ENCODE measurements around the gene RAB11B.
"Not testable (repeated sequence)": the region's sequence is repeated elsewhere in the genome, so short reads cannot be mapped to it uniquely, and the experiment has no call there.

Gene RAB11B

GRCh38 chr19:8393871-8394250 lies 3.7 kb downstream of the RAB11B start:
- no peak for DNase-seq (ENCODE audit: low read depth)

DNA sequence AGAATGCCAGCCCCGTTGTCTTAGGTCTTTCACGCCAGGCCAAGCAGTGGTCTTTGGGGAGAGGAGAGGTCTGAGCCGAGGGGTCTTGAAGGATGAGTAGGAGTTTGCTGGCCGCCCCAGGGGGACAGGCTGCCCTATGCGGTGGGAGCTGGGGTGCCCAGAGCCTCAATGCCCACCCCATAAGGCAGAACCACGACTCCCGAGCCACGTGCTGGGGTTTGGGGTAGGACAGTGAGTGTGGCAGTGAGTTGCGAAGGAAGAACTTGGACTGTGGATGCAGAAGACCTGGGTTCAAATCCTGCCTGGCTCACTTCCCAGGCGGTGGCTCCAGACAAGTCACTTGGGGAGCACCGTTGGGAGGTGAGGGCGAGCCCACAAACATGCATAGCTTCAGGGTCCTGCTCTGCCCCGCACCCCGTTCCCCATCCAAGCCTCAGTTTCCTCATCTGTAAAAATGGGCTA lies 5.5 kb downstream of the RAB11B start:
- DNase-seq (ENCODE audit: low read depth), result no peak

GRCh38 chr19:8396185-8396562 lies 6.0 kb downstream of the RAB11B start:
- DNase-seq (ENCODE audit: low read depth), result no peak

DNA sequence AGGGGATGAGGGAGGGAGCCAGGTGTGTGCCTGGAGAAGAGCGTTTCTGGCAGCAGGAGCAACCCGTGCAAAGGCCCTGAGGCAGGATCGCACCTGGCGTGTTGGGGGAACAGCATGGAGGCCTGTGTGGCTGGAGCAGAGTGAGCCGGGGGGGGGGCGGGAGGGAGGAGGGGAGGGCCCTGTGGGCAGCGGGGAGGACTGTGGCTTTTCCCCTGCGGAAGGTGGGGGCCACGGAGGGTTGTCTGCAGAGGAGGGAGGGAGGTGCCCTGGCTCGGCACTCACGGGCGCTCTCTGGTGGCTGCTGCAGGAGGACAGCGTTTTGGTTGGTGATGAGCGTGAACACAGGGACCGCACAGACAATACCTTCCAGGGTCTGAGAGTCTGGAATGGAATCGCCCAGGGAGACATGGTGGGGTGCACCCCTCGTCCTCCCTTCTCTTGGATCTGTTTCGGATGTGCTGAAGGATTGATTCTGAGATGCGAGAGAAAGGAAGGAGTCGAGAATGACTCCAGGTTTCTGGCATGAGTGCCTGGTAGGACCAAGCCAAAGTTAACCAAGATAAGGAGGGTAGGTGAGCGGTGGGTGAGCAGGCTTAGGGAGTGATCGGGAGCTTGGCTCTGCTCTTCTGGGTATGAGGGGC lies 6.5 kb downstream of the RAB11B start:
- no peak for DNase-seq (ENCODE audit: low read depth)

DNA sequence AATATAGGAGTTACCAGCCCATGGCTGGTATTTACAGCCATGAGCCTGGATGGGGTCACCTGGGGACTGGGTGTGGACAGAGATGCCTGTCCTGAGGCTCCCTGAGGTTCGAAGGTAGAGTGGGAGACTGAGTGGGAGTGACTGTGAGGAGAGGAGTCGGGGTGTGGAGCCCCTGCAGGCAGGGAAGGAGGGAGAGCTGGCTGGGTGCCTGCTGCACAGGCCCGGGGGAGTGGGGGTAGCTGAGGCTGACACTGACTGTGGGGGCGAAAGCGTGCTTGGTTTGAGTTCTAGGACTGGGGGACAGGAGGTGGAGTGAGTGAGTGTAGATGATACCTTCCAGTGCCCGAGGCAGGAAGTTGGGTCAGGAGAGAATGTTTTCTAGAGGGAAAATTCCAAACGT lies 7.1 kb downstream of the RAB11B start:
- DNase-seq (ENCODE audit: low read depth), result no peak

DNA sequence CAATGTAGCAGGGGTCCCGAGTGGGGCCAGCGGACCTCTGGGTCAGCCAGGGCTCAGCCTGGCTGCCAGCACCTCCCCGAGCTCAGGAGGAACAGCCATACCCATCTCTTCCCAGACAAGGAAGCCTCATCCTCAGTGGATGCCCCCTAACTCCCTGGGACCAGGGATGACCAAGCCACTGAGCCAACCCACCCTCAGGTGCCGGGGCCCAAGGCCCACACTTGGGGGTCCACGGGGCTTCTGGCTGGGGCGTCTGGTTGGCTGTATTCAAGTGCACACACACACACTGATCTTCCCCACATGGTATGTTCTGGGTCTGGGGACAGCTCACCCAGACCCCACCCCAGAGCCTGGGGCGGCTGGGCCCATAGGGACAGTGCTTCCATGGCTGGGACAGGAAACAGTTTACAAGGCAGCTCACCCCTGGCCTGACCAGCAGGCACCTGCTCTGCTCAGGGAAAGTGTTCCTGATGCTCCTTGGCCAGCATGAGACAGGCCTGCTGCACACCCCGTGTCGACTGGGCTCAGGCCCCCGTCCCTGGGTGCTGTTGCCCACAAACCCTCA lies 7.7 kb downstream of the RAB11B start:
- DNase-seq (ENCODE audit: low read depth), result no peak

- DNase-seq (ENCODE audit: low read depth), result no peak
Measured at GRCh38 chr19:8398311-8398771, 8.2 kb downstream of the RAB11B start.

DNA sequence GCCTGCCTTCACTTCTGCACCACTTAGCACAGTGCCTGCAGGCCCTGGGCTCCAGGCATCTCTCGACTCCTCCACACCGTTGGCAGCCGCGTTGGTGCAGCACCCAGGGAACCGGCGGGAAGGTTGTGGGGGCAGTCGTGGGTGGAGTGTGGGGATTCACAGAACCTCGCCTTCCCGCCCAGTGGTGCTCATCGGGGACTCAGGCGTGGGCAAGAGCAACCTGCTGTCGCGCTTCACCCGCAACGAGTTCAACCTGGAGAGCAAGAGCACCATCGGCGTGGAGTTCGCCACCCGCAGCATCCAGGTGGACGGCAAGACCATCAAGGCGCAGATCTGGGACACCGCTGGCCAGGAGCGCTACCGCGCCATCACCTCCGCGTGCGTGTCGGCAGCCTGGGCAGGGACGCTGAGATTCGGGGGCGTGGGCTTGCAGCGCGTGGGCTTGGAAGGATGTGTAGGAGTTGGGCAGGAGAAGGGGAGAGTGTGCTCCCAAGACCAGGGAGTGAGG lies 9.6 kb downstream of the RAB11B start:
- no peak for DNase-seq (ENCODE audit: low read depth)

GRCh38 chr19:8401981-8402411 lies 11.8 kb downstream of the RAB11B start:
- DNase-seq (ENCODE audit: low read depth), result no peak

DNA sequence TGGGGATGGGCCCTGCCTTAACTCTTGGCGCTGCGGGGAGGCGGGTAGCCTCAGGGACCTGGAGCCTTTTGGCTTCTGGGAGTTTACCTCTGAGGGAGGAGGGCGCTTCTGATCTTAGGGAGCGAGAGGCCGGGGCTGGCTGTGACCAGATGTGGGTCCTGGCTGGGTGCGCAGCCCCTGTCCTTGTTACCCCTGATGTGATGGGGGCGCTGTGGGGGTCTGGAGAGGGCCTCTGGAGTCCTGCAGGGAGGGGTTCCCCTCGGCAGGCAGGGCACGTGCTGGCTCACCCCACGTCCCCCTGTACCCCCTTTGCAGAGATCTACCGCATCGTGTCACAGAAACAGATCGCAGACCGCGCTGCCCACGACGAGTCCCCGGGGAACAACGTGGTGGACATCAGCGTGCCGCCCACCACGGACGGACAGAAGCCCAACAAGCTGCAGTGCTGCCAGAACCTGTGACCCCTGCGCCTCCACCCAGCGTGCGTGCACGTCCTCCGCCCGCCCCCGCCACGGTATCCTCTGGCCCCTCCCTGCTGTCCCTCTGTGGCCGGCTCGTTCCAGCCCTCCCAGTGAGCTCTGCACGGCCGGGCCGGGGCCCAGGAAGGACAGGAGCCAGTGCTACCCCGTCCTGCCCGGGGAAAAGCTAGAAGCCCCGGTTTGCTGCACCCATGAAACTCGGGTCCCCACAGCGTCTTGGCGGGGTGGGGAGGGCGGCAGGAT lies 13.1 kb downstream of the RAB11B start:
- DNase-seq (ENCODE audit: low read depth), result no peak

- no peak for DNase-seq (ENCODE audit: low read depth)
Measured at GRCh38 chr19:8403820-8404109, 13.6 kb downstream of the RAB11B start.

DNA sequence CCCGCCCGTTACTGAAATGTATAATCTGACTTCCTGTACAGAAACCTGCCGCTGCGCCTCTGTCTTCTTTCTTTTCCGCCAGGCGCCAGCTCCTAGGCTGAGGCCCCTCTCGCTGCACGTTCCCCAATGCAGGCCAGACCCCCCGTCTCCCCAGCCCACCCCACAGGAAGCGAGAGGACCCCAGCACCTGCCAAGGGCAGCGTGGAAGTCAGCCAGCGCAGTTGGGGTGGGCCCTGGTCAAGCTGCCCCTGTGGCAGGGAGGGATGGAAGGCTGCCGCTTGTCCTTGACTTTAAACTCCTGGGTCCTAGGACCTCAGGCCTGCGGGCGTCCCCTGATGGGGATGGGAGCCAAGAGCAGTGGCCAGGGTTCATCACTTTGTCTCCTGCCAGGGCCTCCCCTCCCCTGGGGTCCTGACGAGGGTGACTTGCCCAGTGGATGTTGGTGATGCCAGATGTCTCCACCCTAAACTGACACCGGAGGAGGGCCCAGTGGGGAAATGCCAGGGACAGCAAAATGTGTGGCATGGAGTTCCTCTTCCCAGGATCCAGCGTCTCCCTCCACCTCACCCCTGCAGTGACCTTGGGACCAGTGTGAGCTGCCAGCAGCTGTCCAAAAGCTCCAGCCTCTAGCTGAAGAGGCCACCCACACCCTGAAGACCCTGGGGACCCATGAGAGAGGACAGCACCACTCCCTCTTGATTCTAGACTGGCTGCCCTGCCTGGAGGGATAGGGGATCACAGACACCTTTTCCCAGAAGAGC lies 14.4 kb downstream of the RAB11B start:
- DNase-seq (ENCODE audit: low read depth), result no peak

GRCh38 chr19:8410718-8411117 lies 20.6 kb downstream of the RAB11B start:
- DNase-seq (ENCODE audit: low read depth), result not testable (repeated sequence)

- DNase-seq (ENCODE audit: low read depth), result peak; percentile 74
Measured at GRCh38 chr19:8412783-8413628, 22.8 kb downstream of the RAB11B start, which contains the start of gene MARCHF2. TSS of gene MARCHF2 (plus strand) at chr19:8413305. CDS start at chr19:8421841, 8,536 bp downstream.

DNA sequence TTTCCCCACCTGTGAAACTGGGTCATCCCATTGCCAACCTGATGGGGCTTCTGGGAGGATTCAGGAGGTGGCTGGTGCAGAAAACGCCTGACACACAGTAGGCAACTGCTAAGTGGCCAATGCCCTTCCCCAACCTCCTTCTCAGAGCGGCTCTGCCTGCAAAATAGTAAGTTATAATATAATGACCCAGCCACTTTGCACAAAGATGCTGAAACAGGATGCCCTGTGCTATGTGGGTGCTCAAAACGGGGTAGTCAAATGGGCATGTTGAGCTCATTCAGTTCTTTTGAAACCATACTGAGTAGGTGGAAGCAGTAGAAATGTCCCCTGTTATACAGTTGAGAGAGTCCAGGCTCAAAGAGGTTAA lies 23.5 kb downstream of the RAB11B start:
- DNase-seq (ENCODE audit: low read depth), result no peak

- no peak for DNase-seq (ENCODE audit: low read depth)
Measured at GRCh38 chr19:8416796-8417195, 26.6 kb downstream of the RAB11B start.

- DNase-seq (ENCODE audit: low read depth), result no peak
Measured at GRCh38 chr19:8421484-8422461, 31.6 kb downstream of the RAB11B start.

DNA sequence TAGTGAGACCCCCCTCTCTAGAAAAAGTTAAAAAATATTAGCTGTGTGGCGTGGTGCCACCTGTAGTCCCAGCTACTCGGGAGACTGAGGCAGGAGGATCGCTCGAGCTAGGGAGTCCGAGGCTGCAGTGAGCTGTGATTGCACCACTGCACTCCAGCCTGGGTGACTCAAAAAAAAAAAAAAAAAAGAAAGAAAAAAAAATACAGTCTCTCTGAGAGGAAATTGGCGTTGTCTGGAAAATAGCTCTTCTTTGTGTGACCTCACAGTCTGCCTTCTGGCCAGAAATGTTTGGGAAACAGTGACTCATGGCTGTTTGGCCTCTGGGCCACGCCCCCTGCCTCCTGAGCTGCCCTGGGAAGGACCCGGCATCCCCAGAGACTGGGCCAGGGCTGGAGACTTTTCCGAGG lies 33.7 kb downstream of the RAB11B start:
- peak; percentile 92 for DNase-seq (ENCODE audit: low read depth)

DNA sequence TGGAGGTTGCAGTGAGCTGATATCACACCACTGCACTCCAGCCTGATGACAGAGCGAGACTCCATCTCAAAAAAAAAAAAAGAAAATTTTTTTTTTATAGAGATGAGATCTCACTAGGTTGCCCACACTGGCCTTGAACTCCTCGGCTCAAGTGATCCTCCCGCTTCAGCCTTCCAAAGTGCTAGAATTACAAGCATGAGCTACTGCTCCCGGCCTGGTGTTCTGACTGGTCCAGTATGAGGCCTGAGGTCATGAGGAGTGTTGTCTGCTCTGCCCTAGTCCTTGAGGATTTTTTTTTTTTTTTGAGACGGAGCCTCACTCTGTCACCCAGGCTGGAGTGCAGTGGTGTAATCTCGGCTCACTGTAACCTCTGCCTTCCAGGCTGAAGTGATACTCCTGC lies 35.2 kb downstream of the RAB11B start:
- not testable (repeated sequence) for DNase-seq (ENCODE audit: low read depth)

- no peak for DNase-seq (ENCODE audit: low read depth)
Measured at GRCh38 chr19:8426283-8426682, 36.1 kb downstream of the RAB11B start.
